Measurements from ENCODE around the gene HDHD5. TPM values are rescaled to one million over a fixed set of nuclear protein-coding genes. Genes with fewer than 3 reads are reported as not detected.

Gene HDHD5
- total RNA-seq, 2 donors from 2014 or later: 32.6 to 50.1 TPM

DNA sequence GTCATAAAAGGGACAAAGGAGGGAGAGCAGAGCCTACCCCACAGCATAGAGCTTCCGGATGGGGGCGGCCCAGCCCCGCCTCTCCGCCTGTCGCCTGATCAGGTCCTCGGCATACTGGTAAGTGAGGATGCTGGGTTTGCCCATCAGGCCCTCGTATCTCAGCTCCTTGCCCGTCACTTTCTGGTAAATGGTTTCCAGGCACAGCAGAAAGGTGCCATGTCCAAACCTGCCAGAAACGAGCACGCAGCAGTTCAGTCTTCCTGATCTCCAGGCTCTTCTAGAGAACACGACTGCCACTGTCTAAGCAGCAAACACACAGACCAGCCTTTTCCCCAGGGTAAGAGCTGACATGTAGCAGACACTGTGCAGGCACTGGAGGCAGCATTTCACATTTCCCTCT, 20.6 kb downstream of the HDHD5 start:
- Histone ChIP-seq H3K4me1 (ENCODE audit: control insufficient read depth in 1 of 2, low read depth in 2 of 2) (no peaks in the 10 kb centered on the region), H3K27me3 (replicated peaks; ENCODE audit: insufficient read depth) (no peaks in the 10 kb centered on the region), H3K27ac (no peak overlapping the region), H3K36me3 (peaks cover 36% of the 10 kb centered on the region), H3K4me3 (no peak overlapping the region), H3K9me3 (no peaks in the 10 kb centered on the region)
- TF ChIP-seq, protein P1, sequence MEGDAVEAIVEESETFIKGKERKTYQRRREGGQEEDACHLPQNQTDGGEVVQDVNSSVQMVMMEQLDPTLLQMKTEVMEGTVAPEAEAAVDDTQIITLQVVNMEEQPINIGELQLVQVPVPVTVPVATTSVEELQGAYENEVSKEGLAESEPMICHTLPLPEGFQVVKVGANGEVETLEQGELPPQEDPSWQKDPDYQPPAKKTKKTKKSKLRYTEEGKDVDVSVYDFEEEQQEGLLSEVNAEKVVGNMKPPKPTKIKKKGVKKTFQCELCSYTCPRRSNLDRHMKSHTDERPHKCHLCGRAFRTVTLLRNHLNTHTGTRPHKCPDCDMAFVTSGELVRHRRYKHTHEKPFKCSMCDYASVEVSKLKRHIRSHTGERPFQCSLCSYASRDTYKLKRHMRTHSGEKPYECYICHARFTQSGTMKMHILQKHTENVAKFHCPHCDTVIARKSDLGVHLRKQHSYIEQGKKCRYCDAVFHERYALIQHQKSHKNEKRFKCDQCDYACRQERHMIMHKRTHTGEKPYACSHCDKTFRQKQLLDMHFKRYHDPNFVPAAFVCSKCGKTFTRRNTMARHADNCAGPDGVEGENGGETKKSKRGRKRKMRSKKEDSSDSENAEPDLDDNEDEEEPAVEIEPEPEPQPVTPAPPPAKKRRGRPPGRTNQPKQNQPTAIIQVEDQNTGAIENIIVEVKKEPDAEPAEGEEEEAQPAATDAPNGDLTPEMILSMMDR (IDR thresholded peaks at IDR 0.05): no peak
- ATAC-seq (ENCODE audit: insufficient number of reproducible peaks, low FRiP score, low read depth) (no peak), DNase-seq (ENCODE audit: low spot score) (no peak)

DNA sequence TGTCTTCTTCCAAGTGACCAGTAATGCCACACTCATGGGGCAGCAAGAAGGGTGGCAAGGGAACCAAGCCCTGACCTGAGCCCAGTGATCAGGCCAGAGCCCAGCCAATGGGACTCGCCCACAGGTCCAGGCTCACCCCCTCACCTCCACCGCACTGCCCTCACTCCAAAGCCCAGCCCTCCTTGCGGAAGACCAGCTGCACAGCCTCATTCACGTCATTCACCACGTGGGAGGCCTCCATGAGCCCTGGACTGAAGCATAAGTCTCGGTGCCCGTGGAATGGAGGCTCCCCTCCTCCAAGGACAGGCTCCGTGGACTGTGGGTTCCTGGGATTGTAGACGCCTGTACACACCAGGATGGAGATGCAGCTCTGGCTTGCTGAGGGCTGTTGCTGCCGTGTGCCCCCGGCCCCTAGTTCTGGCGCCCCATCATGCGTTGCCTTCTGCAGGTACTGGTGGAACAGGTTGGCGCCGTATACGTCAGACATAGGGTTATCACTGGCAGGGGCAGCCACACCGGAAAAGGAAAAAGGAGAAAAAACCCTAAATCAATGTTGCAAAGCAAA, 21.1 kb downstream of the HDHD5 start:
- Histone ChIP-seq H3K27me3 (replicated peaks; ENCODE audit: insufficient read depth) (no peaks in the 10 kb centered on the region), H3K4me1 (ENCODE audit: control insufficient read depth in 1 of 2, low read depth in 2 of 2) (no peaks in the 10 kb centered on the region), H3K9me3 (no peaks in the 10 kb centered on the region), H3K4me3 (no peak overlapping the region), H3K36me3 (peaks cover 35% of the 10 kb centered on the region), H3K27ac (no peak overlapping the region)
- TF ChIP-seq, protein P1 (IDR thresholded peaks at IDR 0.05): no peak
- DNase-seq (ENCODE audit: low spot score) (no peak), ATAC-seq (ENCODE audit: insufficient number of reproducible peaks, low FRiP score, low read depth) (no peak)

DNA sequence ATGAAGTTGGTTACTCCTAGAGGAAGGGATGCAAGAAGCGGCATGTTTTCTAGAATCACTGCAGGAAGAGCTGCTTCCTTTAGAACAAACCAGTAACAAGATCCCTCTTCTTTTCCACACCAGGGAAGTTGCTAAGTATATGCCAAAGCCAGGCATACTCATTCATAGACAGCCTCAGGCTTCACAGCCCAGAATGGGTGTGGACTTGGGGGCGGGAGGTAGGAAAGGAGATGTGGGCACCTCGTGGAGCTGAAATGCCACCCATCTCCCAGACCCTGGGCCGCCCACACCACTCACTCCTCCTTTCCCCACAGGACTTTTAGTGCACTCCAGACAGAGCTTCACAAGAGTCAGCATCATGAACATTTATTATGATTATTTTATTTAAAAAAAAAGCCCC, 21.9 kb downstream of the HDHD5 start:
- TF ChIP-seq, protein P1 (IDR thresholded peaks at IDR 0.05): no peak
- DNase-seq (ENCODE audit: low spot score): no peak
- H3K27me3 ChIP-seq (replicated peaks; ENCODE audit: insufficient read depth): no peaks in the 10 kb centered on the region

DNA sequence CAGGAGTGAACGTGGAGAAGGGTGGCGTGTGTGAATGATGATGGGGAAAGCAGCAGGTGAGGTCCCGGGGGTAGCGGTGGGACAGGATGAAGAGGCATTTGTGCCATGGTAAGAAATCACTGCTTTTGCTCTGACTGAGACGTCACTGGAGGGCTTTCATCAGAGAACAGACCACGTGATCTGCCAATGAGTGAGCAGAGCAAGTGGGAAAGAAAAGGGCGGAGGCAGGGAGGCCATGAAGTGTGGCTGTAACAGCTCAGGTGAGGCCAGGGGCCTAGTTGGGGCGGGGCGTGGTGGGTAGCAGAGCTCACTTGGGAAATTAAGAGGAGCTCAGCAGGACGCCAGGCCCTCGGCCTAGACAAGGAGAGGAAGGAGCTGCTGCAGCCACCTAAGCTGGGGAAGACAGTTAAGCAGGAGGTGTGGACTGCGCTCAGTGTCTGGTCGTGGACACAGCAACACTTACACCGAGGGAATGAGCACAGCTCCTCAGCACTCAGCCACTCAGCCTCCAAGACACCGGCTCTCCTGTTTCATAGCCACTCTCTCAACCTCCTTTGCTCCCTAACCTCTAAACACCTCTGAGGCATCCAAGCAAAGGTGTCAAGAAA, 23.8 kb downstream of the HDHD5 start:
- DNase-seq (ENCODE audit: low spot score): no peak

More for the DNA sequence above, 21.9 kb downstream of the HDHD5 start:
- H3K27ac ChIP-seq: no peak overlapping the region
- ATAC-seq (ENCODE audit: insufficient number of reproducible peaks, low FRiP score, low read depth): no peak
- H3K4me1 ChIP-seq (ENCODE audit: control insufficient read depth in 1 of 2, low read depth in 2 of 2): no peaks in the 10 kb centered on the region
- H3K9me3 ChIP-seq: no peaks in the 10 kb centered on the region
- no peak overlapping the region for H3K4me3 ChIP-seq
- peaks cover 32% of the 10 kb centered on the region for H3K36me3 ChIP-seq

DNA sequence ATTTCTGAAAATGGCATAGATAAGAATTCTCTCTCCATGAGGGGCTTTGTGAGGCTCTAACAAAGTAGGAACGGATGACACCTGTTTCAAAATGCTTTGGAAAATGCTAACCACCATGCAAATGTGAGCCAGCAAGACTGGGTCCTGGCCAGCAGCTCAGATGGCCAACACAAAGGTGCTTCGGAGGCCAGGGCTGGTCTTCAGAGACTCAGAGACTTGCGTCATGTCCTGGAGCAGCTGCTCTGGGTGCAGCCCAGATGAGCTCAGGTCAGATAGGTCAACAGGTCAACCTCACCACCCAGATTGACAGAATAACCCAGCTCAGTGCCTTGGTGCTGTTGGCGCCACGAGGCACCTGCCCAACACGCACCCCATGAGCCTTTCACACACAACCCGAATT, 25.9 kb downstream of the HDHD5 start:
- H3K9me3 ChIP-seq: no peaks in the 10 kb centered on the region
- DNase-seq (ENCODE audit: low spot score) (no peak), ATAC-seq (ENCODE audit: insufficient number of reproducible peaks, low FRiP score, low read depth) (no peak)
- TF ChIP-seq, protein P1 (IDR thresholded peaks at IDR 0.05): no peak
- H3K36me3 ChIP-seq: peaks cover 4% of the 10 kb centered on the region
- H3K4me1 ChIP-seq (ENCODE audit: control insufficient read depth in 1 of 2, low read depth in 2 of 2): no peaks in the 10 kb centered on the region
- no peaks in the 10 kb centered on the region for H3K27me3 ChIP-seq (replicated peaks; ENCODE audit: insufficient read depth)
- no peak overlapping the region for H3K4me3 ChIP-seq
- no peak overlapping the region for H3K27ac ChIP-seq

More for the DNA sequence above, 23.8 kb downstream of the HDHD5 start:
- TF ChIP-seq, protein P1 (IDR thresholded peaks at IDR 0.05): no peak
- Histone ChIP-seq H3K27ac (no peak overlapping the region), H3K9me3 (no peaks in the 10 kb centered on the region), H3K4me3 (no peak overlapping the region), H3K4me1 (ENCODE audit: control insufficient read depth in 1 of 2, low read depth in 2 of 2) (no peaks in the 10 kb centered on the region), H3K36me3 (peaks cover 21% of the 10 kb centered on the region), H3K27me3 (replicated peaks; ENCODE audit: insufficient read depth) (no peaks in the 10 kb centered on the region)
- ATAC-seq (ENCODE audit: insufficient number of reproducible peaks, low FRiP score, low read depth): no peak

All from thoracic aorta (tissue), 2 donors.